ENCODE measurements around the gene FNIP1. TPM values are rescaled to one million over a fixed set of nuclear protein-coding genes. Genes with fewer than 3 reads are reported as not detected.

Gene FNIP1
- total and polyA plus RNA-seq, 2 experiments from 2014 or later: 8.2 to 27.9 TPM

GRCh38 chr5:131605086-131605485, 191.7 kb downstream of the FNIP1 start:
- no peak for TF ChIP-seq CTCF (conservative IDR thresholded peaks at IDR 0.05; ENCODE audit: low read depth in 2 of 2)
- no peak for TF ChIP-seq NANOG (IDR thresholded peaks at IDR 0.05; ENCODE audit: borderline replicate concordance)
- no peak for TF ChIP-seq STAT1 (IDR thresholded peaks at IDR 0.05; ENCODE audit: unreplicated experiment)
- no peak for TF ChIP-seq ZNF462 (CRISPR knock-in tag; IDR thresholded peaks at IDR 0.05)
- no peak for TF ChIP-seq ZNF114 (CRISPR knock-in tag; IDR thresholded peaks at IDR 0.05)
- no peak for TF ChIP-seq EZH2 (IDR thresholded peaks at IDR 0.05; ENCODE audit: low read depth, unreplicated experiment)
- no peak for TF ChIP-seq ETS1 (IDR thresholded peaks at IDR 0.05)
- no peak for TF ChIP-seq REST (IDR thresholded peaks at IDR 0.05; ENCODE audit: unreplicated experiment)
- no peak for TF ChIP-seq CREB1 (CRISPR knock-in tag; IDR thresholded peaks at IDR 0.05; ENCODE audit: low read depth)
- TF ChIP-seq POLR2AphosphoS5 (IDR thresholded peaks at IDR 0.05; ENCODE audit: low read depth): no peak
- TF ChIP-seq EZH2phosphoT487 (IDR thresholded peaks at IDR 0.05; ENCODE audit: unreplicated experiment): no peak
- no peak for TF ChIP-seq JUNB (IDR thresholded peaks at IDR 0.05; ENCODE audit: unreplicated experiment)
- no peak for TF ChIP-seq ZNF331 (CRISPR knock-in tag; IDR thresholded peaks at IDR 0.05; ENCODE audit: low read depth)
- Histone ChIP-seq H3K36me3 (ENCODE audit: insufficient read depth) (no peaks in the 10 kb centered on the region; the same call in 1 of the 2 replicates), H3K27me3 (ENCODE audit: insufficient read depth) (no peaks in the 10 kb centered on the region), H4K20me1 (replicated peaks; ENCODE audit: insufficient read depth) (peaks cover 19% of the 10 kb centered on the region), H3K27ac (ENCODE audit: low read depth) (no peak overlapping the region), H3K4me2 (no peak overlapping the region), H3K9me2 (ENCODE audit: insufficient read depth) (no peaks in the 10 kb centered on the region), H2AFZ (no peak overlapping the region), H3F3A (replicated peaks; ENCODE audit: low read depth) (no peaks in the 10 kb centered on the region), H3K79me2 (replicated peaks; ENCODE audit: insufficient read depth) (peaks cover 66% of the 10 kb centered on the region), H3K4me1 (ENCODE audit: insufficient read depth) (0 out of 2 replicates have a peak, but pooled peaks cover 7% of the 10 kb centered on the region), H3K4me3 (no peak overlapping the region)
- Mint-ChIP-seq H3K4me1 (peaks cover 25% of the 10 kb centered on the region), H3K4me3 (no peak overlapping the region), H3K27me3 (ENCODE audit: insufficient read depth, low read depth, poor library complexity) (no peaks in the 10 kb centered on the region), H3K27ac (no peak overlapping the region), H3K36me3 (ENCODE audit: low read depth) (peaks cover 7% of the 10 kb centered on the region; the same call in 2 of the 3 replicates), H3K9me3 (no peaks in the 10 kb centered on the region)
- ATAC-seq: no peak
- DNase-seq (ENCODE audit: low spot score): no peak

Measured in GM23338 (cell line).